Activated CD8-positive, alpha-beta memory T cell treated with anti-CD3 and anti-CD28 coated beads for 4 hours (primary cell): ENCODE data around the gene SNAP25.

Source experiments
- DNase-seq, 2 donors: peaks; one replicate each; pipeline ENCODE4 v3.0.0-alpha.2; 2020; ENCODE audit warnings: low read depth in 2 of 2

The SNAP25 gene

DNA sequence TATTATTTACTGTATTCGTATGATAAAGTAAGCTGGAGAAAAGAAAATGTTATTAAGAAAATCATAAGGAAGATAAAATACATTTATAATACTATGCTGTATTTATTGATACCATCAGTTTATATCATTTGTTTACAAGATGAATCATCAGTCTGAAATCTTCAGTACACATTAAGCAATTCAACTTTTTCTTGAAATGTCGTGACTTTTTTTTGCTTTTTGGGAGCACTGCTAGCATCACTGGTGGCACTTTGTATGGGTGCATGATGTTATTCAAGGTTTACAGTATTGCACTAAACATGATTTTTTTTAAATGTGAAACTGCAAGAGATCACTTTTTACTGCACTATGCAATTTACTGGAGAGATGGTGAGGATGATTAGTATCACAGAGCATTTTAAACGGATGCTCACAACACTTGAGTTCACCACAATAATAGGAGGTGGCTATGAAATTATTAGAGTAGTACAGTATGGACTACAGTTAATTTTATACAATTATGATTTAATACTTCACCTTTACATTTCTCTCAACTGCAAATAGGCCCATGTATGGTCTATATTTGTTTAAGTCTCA is 85.9 kb downstream of the SNAP25 start:
- no peak for DNase-seq

DNA sequence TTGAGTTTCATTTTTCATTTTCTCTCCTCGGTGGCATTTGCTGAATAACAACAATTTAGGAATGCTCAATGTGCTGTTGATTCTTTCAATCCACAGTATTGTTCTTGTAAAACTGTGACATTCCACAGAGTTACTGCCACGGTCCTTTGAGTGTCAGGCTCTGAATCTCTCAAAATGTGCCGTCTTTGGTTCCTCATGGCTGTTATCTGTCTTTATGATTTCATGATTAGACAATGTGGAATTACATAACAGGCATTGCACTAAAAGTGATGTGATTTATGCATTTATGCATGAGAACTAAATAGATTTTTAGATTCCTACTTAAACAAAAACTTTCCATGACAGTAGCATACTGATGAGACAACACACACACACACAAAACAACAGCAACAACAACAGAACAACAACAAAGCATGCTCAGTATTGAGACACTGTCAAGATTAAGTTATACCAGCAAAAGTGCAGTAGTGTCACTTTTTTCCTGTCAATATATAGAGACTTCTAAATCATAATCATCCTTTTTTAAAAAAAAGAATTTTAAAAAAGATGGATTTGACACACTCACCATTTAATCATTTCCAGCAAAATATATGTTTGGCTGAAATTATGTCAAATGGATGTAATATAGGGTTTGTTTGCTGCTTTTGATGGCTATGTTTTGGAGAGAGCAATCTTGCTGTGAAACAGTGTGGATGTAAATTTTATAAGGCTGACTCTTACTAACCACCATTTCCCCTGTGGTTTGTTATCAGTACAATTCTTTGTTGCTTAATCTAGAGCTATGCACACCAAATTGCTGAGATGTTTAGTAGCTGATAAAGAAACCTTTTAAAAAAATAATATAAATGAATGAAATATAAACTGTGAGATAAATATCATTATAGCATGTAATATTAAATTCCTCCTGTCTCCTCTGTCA is 88.1 kb downstream of the SNAP25 start:
- no peak for DNase-seq

DNA sequence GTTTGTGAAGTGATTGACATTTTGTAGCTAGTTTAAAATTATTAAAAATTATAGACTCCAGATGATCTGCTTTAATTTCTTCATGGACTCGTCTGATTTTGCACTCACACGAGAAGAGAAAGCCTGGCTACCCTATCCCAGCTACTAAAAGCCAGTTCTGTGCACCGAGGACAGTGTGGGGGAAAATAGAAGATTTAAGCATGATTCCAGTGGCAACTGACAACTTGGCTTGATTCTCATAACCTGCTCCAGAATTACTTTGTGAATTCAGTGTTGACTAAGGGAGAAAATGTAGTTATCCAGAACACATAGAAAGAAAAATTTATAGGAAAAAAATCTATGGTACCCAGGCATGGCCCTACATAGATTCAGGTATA is 88.7 kb downstream of the SNAP25 start:
- no peak for DNase-seq

DNA sequence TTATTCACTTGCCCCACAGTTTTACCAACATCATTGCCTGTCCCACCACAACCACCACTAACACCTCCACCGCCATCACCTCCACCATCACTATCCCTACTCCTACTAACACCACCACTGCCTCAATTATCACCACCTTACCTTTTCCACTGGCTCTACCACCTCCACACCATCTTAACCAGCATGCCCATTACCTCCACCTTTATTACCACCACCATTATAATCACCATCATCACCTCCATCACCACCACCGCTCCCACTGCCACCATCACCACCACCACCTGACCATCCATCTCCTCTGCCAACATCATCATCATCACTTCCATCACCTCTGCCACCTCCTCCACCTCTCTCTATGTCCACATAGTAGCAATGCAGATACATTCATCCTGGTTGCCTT is 90.0 kb downstream of the SNAP25 start:
- DNase-seq = no peak

DNA sequence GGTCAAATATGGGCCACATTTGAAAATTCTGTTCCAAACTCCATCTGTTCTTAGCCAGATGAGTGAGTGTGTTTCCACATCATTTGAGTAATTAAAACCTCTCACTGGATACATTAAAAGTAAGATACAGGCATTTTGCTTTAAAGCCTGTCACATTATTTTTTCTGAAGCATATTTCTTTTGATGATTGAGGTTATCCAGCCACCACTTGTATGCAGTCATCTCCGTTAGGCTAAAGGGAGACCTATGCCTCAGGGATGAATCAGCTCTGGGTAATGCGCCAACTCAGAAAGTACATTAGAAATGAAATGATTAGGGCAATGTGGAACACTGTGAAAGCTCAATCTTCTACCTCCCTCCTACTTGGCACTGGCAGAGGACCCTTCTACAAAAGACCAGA is 90.7 kb downstream of the SNAP25 start:
- no peak for DNase-seq

DNA sequence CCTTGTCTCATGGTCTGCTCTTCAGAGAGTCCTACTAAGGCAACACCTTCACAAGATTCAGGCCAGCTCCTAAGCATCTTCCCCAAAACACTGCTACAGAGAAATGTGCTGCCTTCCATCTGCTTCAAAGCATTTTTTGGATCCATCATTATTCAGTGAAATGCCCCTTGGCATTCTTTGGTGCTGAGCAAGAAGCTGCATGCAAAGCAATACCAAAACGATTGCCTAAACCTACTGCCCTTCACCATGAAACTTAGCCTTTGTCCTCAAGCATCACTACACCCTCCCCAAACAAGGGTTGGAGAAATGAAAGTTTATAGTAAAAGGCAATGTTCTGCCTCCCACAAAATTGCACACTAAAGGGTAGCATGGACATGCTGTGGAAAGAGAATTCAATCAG is 93.5 kb downstream of the SNAP25 start:
- DNase-seq = no peak

DNA sequence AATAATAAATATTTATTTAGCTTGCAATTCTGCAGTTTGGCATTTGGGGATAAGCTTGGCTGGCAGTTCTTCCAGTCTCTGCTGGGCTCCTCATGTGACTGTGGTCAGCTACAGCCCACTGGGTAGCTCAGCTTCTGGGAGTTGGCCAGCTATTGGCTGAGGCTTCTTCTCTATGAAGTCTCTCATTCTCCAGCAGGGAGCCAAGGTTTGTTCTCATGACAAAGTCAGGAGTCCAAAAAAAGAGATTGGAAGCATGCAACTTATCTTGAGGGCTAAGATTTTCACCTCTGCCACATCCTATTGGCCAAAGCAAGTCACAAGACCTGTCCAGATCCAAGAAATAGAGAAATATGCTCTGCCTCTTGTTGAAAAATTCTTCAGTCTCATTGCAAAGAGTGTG is 94.6 kb downstream of the SNAP25 start:
- DNase-seq = no peak

DNA sequence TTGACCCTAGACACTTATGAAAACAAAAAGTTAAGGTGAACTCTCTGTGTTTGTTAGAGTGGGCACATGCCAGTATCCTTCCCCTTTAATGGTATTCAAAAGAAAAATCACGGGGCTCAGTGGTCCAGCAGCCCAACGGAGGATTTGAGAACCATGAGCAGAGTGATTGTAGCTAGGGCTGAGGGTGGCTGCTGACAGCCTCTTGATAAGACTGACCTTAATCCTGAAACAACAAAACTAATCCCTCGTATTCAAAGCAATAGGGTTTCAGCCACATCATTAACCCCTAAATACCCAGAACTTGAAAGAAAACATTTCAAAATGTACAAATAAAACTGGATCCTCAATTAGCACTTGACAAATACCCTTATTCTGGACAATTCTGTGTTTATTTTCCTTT is 95.1 kb downstream of the SNAP25 start:
- no peak for DNase-seq

DNA sequence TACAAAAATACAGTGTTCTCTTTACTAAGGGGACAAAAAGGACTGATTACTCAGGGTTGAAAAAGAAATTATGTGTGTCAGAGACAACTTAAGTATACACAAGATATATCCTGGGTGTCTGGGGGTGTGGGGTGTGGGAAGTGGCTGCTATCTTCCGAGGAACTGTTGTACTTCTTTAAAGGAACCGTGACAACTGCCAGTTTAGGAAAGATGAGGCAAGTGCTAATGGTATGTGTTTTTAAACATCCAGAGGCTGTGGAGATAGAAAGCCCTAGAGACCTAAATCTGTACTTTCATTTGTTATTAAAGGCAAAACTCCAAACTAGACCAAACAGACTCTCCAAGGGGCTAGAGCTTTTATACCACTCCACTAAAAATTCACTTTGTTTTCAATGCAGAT is 95.6 kb downstream of the SNAP25 start:
- DNase-seq = no peak

DNA sequence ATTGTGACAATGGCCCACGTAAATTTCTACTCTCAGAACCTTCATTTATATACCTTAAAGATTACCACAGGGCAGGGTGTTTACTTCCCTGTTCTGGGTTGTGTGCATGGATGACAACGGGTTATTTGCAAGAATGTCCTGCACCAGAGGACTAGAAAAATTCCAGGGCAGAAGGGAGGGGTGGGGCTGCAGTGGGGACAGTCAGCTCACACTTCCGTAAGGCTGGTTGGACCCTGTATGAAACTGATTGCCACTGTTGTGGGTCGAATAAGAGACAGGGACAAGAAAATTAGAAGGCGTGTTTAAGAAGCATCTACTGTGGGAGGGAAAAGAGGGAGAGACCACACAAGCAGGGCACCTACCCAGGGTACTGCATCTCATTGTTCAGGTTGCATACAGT is 96.5 kb downstream of the SNAP25 start:
- DNase-seq = no peak

DNA sequence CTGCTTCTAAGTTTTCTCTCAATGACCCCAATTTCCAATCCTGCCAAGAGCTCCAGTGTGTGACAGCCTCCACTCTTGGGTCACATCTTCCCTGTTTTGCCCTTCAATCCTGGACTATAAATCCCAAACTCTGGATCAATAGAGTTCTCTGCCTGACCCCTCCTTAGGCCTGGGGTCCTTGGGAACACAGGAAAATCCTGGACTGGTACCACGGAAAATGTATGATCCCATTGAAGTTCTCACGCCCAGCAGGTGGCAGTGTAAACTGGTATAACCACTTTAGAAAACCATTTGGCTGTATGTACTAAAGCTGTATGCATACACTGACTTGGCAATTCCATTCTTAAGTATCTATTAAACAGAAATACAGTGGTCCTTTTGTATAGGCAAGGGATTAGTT is 98.0 kb downstream of the SNAP25 start:
- no peak for DNase-seq

DNA sequence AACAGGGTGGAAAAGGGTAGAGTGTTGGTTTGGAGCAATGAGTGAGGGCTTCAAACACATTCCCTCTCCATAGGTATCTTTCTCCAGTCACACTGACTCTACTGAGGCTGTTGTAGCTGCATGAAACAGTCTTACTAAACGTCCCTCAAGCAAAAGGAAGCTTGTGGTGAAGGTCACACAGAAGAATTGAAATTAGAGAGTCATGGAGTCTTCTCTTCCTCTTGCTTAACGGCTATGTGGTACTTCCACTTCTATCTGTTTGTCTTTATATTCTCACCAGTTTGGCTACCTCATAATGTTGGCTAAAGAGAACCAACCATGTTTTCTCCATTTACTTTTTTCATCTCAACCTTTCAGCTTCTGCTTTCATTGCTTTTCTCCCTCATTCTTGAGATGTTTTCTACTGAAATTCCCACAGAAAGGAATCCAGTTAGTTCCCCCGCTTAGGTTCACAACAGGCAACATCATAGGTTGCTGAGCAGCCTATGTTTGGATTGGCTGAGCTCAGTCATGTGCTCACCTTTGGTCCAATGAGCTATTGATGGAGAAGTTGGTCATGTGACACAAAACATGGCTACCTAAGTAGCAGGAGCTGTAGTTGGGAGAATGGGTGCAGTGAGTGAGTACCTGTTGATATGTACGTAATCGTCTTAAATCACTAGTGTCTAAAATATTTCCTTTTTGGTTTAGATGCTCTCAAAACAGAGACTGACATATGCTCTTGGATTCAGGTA is 99.8 kb downstream of the SNAP25 start:
- no peak for DNase-seq

DNA sequence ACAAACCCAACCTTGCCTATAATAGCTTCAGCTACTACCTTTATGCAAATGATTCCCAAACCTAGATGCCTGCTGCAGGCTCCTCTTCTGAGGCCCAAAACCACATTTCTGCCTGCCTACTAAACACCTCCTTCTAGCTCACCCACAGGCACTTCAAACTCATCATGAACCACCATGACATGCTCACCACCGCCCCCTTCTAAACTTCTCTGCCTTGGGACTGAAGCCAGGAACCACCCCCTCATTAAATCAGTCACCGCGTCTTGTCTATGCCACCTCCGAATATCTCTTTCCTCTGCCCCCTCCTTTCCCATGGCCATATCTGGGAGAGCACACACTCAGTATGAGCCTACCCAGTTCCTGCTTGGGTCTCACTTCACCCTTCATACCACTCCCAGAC is 101.2 kb downstream of the SNAP25 start:
- no peak for DNase-seq

DNA sequence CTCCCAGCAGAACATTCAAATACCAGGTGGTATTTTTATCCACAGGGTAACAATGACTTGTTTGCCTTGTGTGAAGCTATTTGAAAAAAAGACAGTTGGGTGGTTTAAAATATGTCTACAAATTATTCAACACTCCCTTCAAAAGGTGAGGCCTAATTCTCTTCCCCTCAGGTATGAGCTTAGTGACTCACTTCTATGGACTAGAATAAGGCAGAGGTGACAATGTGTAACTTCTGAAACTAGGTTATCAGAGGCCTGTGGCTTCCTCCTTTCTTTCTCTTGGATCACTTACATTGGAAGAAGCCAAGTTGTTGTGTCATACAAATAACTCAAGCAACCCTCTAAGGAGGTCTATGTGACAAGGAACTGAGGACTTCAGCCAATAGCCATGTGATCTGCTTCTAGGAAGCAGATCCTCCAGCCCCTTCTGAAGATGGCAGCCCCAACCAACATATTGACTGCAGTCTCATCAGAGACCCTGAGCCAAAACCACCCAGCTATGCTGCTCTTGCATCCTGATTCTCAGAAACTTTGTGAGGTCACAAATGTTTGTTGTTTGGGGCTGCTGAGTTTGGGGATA is 102.6 kb downstream of the SNAP25 start:
- DNase-seq = no peak

DNA sequence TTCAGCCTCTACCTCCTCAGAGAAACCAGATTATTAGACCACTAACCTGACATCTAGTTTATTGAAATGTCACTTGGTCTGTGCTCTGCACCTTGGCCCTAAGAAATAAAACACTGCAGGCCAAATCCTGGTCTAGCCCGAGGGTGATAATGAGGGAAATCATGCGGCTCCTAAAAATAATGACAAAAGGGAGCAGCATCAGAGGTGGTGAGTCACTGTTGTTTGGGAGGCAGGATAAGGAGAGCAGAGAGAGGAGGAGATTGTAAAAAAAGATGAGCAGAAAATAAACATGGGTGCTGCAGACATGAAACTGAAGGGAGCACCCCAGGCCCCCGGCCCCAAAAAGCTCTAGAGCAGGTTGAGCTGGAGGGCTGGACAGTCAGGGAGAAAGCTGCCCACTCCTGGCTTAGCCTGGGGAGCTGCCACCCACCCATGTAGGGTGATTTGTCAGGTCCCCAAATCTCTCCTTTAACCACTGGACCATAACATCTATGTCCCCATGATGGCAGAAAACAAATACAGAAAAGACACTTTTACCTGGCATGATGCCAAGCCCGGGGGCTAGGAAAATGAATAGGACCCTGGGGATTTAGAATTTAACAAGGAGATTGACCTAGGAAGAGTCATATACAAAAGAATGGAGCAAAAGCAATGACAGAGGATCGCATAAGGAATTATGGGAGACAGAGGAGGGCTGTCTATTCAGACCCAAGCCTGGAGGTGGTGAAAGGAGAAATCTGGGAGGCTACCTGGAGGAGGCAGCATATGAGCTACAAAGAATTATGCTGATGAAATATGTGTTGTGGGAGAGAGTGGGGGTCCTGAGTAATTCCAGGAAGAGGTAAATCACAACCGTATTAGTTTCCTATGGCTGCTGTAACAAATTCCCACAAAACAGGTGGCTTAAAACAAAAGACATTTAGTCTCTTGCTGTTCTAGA is 103.7 kb downstream of the SNAP25 start:
- DNase-seq = no peak

DNA sequence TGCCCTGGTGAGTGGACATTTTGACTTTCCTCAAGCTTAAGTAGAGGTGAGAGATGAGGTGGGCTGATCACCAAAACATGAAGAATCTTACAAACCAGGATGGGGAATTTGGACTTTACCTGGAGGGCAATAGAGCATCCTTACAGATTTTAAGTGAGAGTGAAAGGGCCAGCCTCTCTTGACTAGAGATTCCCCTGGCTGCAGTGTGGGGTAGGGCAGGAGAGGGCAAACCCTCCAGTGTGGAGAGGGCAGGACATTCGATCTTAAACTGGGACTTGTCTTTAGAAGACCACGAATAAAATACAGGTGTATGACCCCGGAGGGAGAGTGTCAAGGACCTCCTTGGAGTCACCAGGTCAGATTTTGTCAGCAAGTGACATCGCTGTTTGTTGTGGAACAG is 105.1 kb downstream of the SNAP25 start:
- DNase-seq = no peak

DNA sequence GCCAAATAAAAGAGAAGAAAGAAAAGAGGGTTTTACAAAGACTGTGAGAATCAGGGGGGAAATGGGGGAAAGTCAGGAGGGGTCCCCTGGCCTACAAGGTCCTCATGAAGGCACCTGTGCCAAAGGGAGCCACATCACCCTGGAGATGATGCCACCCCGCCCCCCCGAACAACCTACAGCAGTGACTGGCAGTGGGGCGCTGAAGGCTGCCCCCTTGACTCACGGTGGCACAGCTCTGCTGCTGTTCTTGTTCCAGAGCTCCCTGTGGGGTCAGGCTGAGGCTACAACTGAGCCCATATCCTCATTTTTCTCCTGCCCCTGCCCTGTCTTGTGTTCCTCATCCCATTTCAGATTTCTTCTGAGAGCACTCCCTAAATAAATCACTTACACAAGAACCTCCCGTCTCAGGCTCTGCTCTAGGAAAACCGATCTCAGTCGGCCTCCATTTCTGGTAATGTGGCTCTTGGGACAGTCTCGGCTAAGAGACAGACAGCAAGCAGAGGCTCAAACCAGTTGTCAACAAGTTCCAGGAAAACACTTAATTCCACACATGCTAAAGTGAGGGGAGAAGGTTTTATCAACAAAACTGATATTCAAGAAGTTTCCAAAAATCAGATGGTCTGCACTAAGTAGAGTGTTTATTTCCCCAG is 105.7 kb downstream of the SNAP25 start:
- no peak for DNase-seq

DNA sequence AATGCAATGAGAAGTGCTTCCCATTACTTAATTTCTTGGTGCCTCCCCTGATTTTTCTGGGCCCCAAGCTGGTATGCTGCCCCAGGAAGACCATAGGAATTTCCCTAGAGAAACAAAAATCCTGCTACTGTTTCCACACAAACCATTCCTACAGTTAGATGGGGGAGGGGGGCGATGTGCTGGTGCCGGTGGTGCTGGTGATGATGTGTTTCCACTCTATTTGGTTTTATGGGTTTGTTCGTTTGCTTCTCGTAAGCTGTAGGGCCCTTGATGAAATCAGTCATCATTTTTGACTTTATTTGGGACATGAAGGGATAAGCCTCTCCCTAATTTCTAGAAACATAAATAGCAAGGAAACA is 110.2 kb downstream of the SNAP25 start:
- no peak for DNase-seq

DNA sequence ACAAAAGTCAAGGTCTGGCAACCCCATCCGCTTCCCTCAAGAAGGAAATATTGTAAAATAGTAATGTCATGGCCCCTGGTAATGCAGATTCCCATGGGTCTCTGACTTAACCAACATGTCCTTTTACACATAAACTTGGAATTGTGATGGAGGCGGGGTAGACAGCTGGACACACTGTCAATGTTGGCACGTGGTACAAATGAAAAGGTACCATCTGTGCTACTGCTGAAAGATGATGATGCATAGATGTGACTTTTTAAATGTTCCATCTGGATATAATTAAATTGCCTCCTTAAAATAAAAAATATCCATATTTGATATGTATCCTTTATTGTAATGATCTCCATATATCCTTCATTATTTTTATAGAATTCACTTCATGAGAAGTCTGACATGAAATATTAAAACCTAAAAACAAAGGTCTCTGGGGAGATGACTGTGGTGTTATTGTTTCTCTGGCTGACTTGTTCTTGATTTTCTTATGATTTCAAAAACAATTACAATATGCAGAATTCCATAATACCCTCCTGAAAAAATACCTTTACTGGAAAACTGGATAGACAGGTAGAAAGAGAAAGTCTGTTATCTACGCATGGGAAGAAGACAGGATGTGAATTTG is 110.9 kb downstream of the SNAP25 start:
- DNase-seq = no peak

DNA sequence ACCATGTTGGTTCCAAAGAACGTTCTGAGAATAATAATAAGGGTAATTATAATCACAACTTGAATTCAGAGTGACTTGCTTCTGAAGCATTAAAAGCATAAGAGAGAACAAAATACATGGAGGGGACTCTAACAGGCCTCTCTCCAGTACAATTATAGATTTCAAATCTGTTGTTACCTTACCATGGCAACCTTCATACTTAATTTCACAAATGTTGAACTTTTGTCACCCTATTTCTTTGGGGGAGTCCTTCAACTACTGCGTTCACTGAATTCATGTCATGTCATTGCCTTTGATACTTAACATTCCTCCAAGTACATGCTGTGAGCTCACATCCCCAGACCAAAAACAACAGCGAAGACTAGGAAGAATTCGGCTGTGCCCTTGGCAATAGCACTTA is 111.4 kb downstream of the SNAP25 start:
- DNase-seq = no peak
